Tibial nerve (tissue), 4 donors: ENCODE data around the gene NELFB. TPM values are rescaled to one million over a fixed set of nuclear protein-coding genes. Genes with fewer than 3 reads are reported as not detected.
A peak's percentile ranks its signal among the peaks of the same experiment; 100 is the strongest.
"Not testable (repeated sequence)": the region's sequence is repeated elsewhere in the genome, so short reads cannot be mapped to it uniquely, and the experiment has no call there.

ENCODE experiments used
- DNase-seq, 2 donors: peaks; one replicate each; pipeline ENCODE4 v3.0.0-alpha.2; 2019; ENCODE audit warnings: low spot score in 2 of 2
- H3K27ac ChIP-seq, 4 donors: fragments of 200-600 bp; sonication (generic) in 3 of 4; one replicate each; pipeline ENCODE4 v1.5.1; 2017 to 2019; ENCODE audit warnings: mild to moderate bottlenecking in 1 of 4
- H3K27me3 ChIP-seq, 2 donors: fragments of 200-600 bp; sonication (generic) in 1 of 2; one replicate each; pipeline versions ENCODE4 v1.5.1 to v1.6.0; 2017 to 2019
- H3K36me3 ChIP-seq, 3 donors: fragments of 200-600 bp; sonication (generic); one replicate each; pipeline ENCODE4 v1.5.1; 2018 to 2019
- H3K4me1 ChIP-seq, 4 donors: fragments of 200-600 bp; sonication (generic) in 3 of 4; one replicate each; pipeline ENCODE4 v1.5.1; 2017 to 2019
- H3K4me3 ChIP-seq, 4 donors: fragments of 200-600 bp; sonication (generic) in 3 of 4; one replicate each; pipeline ENCODE4 v1.5.1; 2017 to 2019; ENCODE audit warnings: mild to moderate bottlenecking in 1 of 4, moderate library complexity in 1 of 4
- H3K9me3 ChIP-seq, 4 donors: fragments of 200-600 bp; sonication (generic) in 3 of 4; one replicate each; pipeline ENCODE4 v1.5.1; 2017 to 2019
- EP300 ChIP-seq, 2 donors: sonication (generic); formaldehyde crosslinking; IDR thresholded peaks; one replicate each; pipeline ENCODE4 v1.6.1; 2017; ENCODE audit warnings: antibody characterized with exemption in 2 of 2, mild to moderate bottlenecking in 1 of 2
- POLR2A ChIP-seq, 2 donors: fragments of 450-650 bp; IDR thresholded peaks; one replicate each; pipeline ENCODE4 v1.6.1; 2017; ENCODE audit warnings: antibody characterized with exemption in 2 of 2, mild to moderate bottlenecking in 2 of 2, moderate library complexity in 2 of 2
- WGBS, 2 donors: methylation state at CpG; one replicate each; pipeline ENCODE4 v1.1.5; 2018; 5-methylcytosine and 5-hydroxymethylcytosine counted together
- total RNA-seq, 4 donors: library from RNA; depleted of rRNA; stranded (reverse); fragments of >200 nt; gene quantifications; one replicate each; pipeline ENCODE4 v1.1.0, GENCODE V29; 2016
- TF ChIP-seq, protein P1 (sequence below), 5 experiments: fragments of 200-600 bp in 3 of 5; fragments of 450-650 bp in 2 of 5; sonication (generic) in 3 of 5; IDR thresholded peaks; one replicate each; pipeline ENCODE4 v1.5.1; 2016 to 2019; ENCODE audit warnings: antibody characterized with exemption in 5 of 5, mild to moderate bottlenecking in 3 of 5, moderate library complexity in 2 of 5

The NELFB gene
- total RNA-seq, 4 donors from 2014 or later, result 29.7 to 52.0 (median 38.7) TPM

DNA sequence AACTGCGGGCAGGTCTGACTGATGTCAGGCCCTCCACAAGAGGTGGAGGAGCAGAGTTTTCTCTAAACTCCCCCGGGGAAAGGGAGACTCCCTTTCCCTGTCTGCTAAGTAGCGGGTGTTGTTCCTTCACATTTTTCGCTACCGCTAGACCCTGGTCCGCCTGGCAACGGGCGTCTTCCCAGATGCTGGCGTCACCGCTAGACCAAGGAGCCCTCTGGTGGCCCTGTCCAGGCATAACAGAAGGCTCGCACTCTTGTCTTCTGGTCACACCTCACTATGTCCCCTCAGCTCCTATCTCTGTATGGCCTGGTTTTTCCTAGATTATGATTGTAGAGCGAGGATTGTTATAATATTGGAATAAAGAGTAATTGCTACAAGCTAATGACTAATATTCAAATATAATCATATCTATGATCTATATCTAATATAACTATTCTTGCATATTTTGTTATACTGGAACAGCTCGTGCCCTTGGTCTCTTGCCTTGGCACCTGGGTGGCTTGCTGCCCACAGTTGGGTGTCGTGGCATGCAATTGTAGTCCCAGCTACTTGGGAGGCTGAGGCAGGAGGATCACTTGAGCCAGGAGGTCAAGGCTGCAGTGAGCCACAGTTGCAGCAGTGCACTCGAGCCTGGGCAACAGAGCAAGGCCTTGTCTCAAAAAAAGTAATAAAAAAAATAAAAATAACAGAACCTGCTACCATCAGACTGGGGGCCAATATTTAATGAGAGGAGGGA is 7.2 kb downstream of the NELFB start:
- not testable (repeated sequence) for H3K9me3 ChIP-seq, H3K4me3 ChIP-seq, H3K27ac ChIP-seq, H3K4me1 ChIP-seq, H3K27me3 ChIP-seq, DNase-seq
- TF ChIP-seq, protein P1, sequence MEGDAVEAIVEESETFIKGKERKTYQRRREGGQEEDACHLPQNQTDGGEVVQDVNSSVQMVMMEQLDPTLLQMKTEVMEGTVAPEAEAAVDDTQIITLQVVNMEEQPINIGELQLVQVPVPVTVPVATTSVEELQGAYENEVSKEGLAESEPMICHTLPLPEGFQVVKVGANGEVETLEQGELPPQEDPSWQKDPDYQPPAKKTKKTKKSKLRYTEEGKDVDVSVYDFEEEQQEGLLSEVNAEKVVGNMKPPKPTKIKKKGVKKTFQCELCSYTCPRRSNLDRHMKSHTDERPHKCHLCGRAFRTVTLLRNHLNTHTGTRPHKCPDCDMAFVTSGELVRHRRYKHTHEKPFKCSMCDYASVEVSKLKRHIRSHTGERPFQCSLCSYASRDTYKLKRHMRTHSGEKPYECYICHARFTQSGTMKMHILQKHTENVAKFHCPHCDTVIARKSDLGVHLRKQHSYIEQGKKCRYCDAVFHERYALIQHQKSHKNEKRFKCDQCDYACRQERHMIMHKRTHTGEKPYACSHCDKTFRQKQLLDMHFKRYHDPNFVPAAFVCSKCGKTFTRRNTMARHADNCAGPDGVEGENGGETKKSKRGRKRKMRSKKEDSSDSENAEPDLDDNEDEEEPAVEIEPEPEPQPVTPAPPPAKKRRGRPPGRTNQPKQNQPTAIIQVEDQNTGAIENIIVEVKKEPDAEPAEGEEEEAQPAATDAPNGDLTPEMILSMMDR (IDR thresholded peaks at IDR 0.05), result peak; percentile 24 to 36 (median 28)
- WGBS, 2 donors, result 36 to 41% methylated on average over 15 of the region's 15 CpGs
- peaks cover 0 to 72% (median 11%) of the 10 kb centered on the region in 3 donors for H3K36me3 ChIP-seq

DNA sequence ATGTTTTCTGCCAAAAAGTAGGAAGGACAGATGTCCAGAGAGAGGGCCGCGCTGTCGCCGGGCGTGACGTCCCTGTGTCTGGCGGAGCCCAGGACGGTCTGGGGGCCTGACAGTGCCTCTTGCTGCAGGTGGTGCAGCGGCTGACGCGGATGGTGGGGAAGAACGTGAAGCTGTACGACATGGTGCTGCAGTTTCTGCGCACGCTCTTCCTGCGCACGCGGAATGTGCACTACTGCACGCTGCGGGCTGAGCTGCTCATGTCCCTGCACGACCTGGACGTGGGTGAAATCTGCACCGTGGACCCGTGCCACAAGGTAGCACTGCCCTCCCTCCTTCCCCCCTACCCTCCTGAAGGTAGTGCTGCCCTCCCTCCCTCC is 7.8 kb downstream of the NELFB start:
- TF ChIP-seq EP300 (IDR thresholded peaks at IDR 0.05) (no peak), POLR2A (IDR thresholded peaks at IDR 0.05) (no peak)
- TF ChIP-seq, protein P1 (IDR thresholded peaks at IDR 0.05), result no peak
- 87 to 90% methylated on average over 24 of the region's 24 CpGs for WGBS, 2 donors
- H3K36me3 ChIP-seq, result peaks cover 0 to 74% (median 11%) of the 10 kb centered on the region in 3 donors
- H3K27me3 ChIP-seq, result no peaks in the 10 kb centered on the region
- no peak overlapping the region for H3K4me3 ChIP-seq
- DNase-seq, result no peak
- no peaks in the 10 kb centered on the region for H3K9me3 ChIP-seq
- peaks cover 0 to 4% (median 0%) of the 10 kb centered on the region in 4 donors for H3K4me1 ChIP-seq
- H3K27ac ChIP-seq, result no peak overlapping the region

DNA sequence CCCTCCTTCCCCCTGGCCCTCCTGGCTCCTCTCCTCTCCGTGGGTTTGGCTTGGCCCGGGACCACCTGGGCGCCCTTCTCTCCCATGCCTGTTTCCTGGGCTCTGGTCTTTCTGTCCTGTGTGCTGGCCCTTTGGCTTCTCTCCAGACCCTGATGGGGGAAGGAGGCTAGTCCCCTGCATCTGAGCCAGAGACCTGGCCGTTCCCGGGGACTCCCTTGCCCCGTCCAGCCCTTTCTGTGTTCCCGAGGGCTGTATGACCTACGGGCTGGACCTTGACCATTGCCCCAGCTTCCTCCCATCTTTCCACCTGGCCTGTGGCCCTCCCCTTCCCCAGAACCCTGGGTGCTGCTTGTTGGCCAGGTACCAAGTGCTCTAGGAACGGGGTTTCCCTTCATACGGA is 8.4 kb downstream of the NELFB start:
- peaks cover 0 to 4% (median 0%) of the 10 kb centered on the region in 4 donors for H3K4me1 ChIP-seq
- no peaks in the 10 kb centered on the region for H3K9me3 ChIP-seq

DNA sequence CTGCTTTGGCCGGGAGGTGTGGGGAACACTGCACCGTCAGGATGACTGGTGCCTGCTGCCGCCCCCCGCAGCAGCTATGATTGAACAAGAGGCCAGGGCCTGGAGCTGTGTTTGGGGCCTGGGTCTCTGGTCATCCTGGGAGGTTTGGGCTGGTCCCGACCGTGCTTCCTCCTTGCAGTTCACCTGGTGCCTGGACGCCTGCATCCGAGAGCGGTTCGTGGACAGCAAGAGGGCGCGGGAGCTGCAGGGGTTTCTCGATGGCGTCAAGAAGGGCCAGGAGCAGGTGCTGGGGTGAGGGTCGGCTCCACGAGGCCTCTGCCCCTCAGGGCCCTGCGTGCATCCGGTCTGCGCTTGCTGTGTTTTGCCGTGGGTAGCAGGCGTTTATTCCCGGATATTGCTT is 8.9 kb downstream of the NELFB start:
- no peak for TF ChIP-seq EP300 (IDR thresholded peaks at IDR 0.05)
- TF ChIP-seq, protein P1 (IDR thresholded peaks at IDR 0.05), result no peak
- no peak for TF ChIP-seq POLR2A (IDR thresholded peaks at IDR 0.05)
- 91 to 95% methylated on average over 22 of the region's 22 CpGs for WGBS, 2 donors
- Histone ChIP-seq H3K9me3 (no peaks in the 10 kb centered on the region), H3K27me3 (no peaks in the 10 kb centered on the region), H3K27ac (no peak overlapping the region), H3K4me1 (peaks cover 0 to 4% (median 2%) of the 10 kb centered on the region in 4 donors), H3K36me3 (peaks cover 0 to 74% (median 11%) of the 10 kb centered on the region in 3 donors), H3K4me3 (no peak overlapping the region)
- DNase-seq, result no peak

More for the DNA sequence above, 8.4 kb downstream of the NELFB start:
- TF ChIP-seq, protein P1 (IDR thresholded peaks at IDR 0.05), result no peak
- no peak for TF ChIP-seq EP300 (IDR thresholded peaks at IDR 0.05)
- no peak for TF ChIP-seq POLR2A (IDR thresholded peaks at IDR 0.05)
- H3K4me3 ChIP-seq, result no peak overlapping the region
- DNase-seq, result no peak
- H3K27me3 ChIP-seq, result no peaks in the 10 kb centered on the region
- no peak overlapping the region for H3K27ac ChIP-seq
- WGBS, 2 donors, result 72 to 85% methylated on average over 10 of the region's 10 CpGs
- H3K36me3 ChIP-seq, result peaks cover 0 to 74% (median 11%) of the 10 kb centered on the region in 3 donors

DNA sequence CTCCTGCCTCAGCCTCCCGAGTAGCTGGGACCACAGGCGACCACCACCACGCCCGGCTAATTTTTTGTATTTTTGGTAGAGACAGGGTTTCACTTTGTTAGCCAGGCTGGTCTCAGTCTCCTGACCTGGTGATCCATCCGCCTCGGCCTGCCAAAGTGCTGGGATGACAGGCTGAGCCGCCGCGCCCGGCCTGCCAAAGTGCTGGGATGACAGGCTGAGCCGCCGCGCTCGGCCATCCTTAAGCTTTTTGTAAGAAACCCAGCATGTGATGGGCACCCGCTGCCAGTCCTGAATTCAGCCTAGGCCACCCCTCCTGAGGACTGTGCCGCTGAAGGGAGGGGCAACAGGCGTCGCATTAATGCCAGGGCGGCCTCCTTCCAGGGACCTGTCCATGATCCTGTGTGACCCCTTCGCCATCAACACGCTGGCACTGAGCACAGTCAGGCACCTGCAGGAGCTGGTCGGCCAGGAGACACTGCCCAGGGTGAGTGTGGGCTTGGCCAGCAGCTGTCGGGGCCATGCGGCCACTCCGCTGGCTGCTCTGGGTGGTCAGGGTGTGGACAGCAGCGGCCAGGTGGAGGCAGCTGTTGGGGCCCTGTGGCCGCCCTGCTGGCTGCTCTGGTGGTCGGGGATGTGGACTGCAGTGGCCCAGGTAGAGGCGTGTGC is 10.5 kb downstream of the NELFB start:
- Histone ChIP-seq H3K27ac (no peak overlapping the region), H3K4me1 (peaks cover 0 to 11% (median 3%) of the 10 kb centered on the region in 4 donors), H3K36me3 (peaks cover 0 to 83% (median 11%) of the 10 kb centered on the region in 3 donors), H3K4me3 (no peak overlapping the region), H3K9me3 (no peaks in the 10 kb centered on the region), H3K27me3 (no peaks in the 10 kb centered on the region)
- no peak for DNase-seq
- TF ChIP-seq, protein P1 (IDR thresholded peaks at IDR 0.05), result no peak
- no peak for TF ChIP-seq POLR2A (IDR thresholded peaks at IDR 0.05)
- no peak for TF ChIP-seq EP300 (IDR thresholded peaks at IDR 0.05)
- WGBS, 2 donors, result 90 to 94% methylated on average over 23 to 27 of the region's 29 CpGs
